Mucosa of rectum (tissue), 2 donors: ENCODE data around the gene ZNF425.
A peak's percentile ranks its signal among the peaks of the same experiment; 100 is the strongest.
"Not testable (repeated sequence)": the region's sequence is repeated elsewhere in the genome, so short reads cannot be mapped to it uniquely, and the experiment has no call there.

Experiments used
- H3K27ac ChIP-seq, 2 donors: one replicate each; pipeline ENCODE4 v1.7.0; 2013; ENCODE audit warnings: inconsistent platforms in 2 of 2, low read depth in 2 of 2, low read length in 2 of 2
- H3K27me3 ChIP-seq, 2 donors: one replicate each; pipeline ENCODE4 v1.7.0; 2013; ENCODE audit warnings: low read length in 2 of 2; ENCODE audit not compliant: control insufficient read depth in 2 of 2, insufficient read depth in 2 of 2
- H3K36me3 ChIP-seq, 2 donors: one replicate each; pipeline ENCODE4 v1.7.0; 2013; ENCODE audit warnings: low read length in 2 of 2; ENCODE audit not compliant: control insufficient read depth in 2 of 2, insufficient read depth in 2 of 2
- H3K4me1 ChIP-seq, 2 donors: one replicate each; pipeline ENCODE4 v1.7.0; 2013; ENCODE audit warnings: low read length in 2 of 2, mild to moderate bottlenecking in 1 of 2; ENCODE audit not compliant: control insufficient read depth in 2 of 2, insufficient read depth in 2 of 2
- H3K4me3 ChIP-seq, 2 donors: one replicate each; pipeline ENCODE4 v1.7.0; 2013; ENCODE audit warnings: low read length in 2 of 2
- H3K9ac ChIP-seq, 2 donors: one replicate each; pipeline ENCODE4 v1.7.0; 2013; ENCODE audit warnings: low read length in 2 of 2, low read depth in 1 of 2, mild to moderate bottlenecking in 1 of 2
- H3K9me3 ChIP-seq, 2 donors: one replicate each; pipeline ENCODE4 v1.7.0; 2013; ENCODE audit warnings: low read length in 2 of 2; ENCODE audit not compliant: control insufficient read depth in 2 of 2
- donor health status: healthy.
- donor health status: Normal muscosa, but diverticular disease.

The ZNF425 gene

DNA sequence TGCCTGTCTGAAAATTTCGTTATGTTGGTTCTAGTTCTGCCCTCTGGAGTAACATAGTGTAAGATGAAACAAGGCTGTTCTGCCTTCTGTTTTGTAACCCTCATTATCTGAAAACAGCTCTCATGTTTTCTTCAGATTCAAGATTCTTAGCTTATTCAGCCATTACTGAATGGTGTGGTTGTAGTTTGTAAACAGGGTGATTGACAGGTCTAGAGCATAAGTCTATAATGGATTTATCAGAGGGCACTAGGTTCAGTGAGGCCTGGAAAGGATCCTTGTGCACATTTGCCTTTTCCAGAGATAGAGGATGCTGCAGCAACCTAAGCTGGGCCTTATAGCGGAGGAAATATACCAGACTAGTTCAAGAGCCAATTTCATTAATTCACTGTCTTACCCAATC is 27.2 kb upstream of the ZNF425 start:
- Histone ChIP-seq H3K27me3 (no peaks in the 10 kb centered on the region), H3K9me3 (no peaks in the 10 kb centered on the region), H3K9ac (no peak overlapping the region), H3K4me1 (peaks cover 3% of the 10 kb centered on the region in 2 donors), H3K4me3 (no peak overlapping the region), H3K36me3 (peaks cover 13 to 23% of the 10 kb centered on the region in 2 donors), H3K27ac (no peak overlapping the region)

DNA sequence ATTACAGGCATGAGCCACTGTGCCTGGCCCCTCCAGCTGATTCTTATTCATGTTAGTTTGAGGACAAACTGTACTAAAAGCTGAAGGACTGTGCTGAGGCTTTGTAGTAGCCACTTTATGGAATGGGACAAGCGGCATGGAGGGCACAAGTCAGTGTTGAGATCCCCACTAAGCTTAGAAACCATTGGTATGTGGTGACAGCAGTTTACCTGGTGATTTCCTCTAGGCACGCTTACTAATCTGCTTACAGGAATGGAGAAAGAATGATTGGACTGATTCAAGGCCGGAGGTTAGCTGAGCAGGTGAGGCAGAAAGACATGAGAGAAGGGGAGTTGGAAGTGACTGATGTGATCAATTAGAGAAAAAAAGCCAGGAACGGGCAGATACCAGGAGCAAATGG is 24.9 kb upstream of the ZNF425 start:
- Histone ChIP-seq H3K9me3 (no peaks in the 10 kb centered on the region), H3K4me3 (no peak overlapping the region), H3K27ac (no peak overlapping the region), H3K4me1 (peaks cover 4 to 5% of the 10 kb centered on the region in 2 donors), H3K27me3 (no peaks in the 10 kb centered on the region), H3K9ac (no peak overlapping the region), H3K36me3 (peaks cover 11 to 17% of the 10 kb centered on the region in 2 donors)

DNA sequence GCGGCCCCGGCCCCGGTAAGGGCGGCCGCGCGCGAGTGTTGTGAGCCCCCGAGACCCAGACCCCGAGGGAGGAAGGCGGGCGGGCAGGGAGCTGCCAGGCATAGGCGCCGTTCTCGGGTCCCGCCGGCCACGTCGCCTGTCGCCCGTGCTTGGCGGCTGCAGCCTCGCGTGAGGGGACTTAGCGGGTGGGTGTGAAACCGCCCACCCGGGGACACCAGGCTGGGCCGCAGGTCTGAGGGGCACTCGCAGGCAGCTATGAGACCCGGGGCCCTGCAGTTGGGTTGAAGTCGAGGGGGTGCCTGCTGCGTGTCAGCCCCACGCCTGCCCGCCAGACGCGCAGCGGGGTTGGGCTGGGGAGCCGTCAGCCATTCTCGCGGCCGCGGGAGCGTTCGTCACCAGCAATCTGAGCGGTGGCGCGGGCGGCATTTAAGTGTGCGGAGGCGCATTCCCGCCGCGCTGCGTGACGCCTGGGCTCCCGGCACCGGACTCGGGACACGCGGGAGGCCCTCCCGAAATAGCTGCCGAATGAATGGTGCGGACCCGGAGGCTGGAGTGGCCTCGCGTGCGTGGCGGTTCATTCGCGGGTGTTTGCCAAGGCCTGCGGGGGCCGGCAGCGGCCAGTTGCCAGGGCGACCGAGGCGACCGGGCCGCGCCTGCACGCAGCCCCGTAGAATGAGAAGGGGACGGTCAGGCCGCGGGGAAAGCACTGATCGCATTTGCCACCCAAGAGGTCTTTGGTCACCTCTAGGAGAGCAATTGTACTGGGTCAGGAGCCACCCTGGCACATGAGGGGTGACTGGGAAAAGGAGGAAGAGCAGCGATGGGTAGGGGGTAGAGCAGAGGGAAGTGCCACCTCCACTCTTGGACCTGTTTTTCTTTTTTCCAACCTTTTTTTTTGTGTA is 21.9 kb upstream of the ZNF425 start:
- H3K9me3 ChIP-seq = no peaks in the 10 kb centered on the region
- no peaks in the 10 kb centered on the region for H3K27me3 ChIP-seq
- peak overlapping the region; percentile 88 to 95 for H3K4me3 ChIP-seq
- peak overlapping the region; percentile 63 to 84 for H3K9ac ChIP-seq
- peaks cover 4 to 9% of the 10 kb centered on the region in 2 donors for H3K4me1 ChIP-seq
- no peaks in the 10 kb centered on the region for H3K36me3 ChIP-seq
- H3K27ac ChIP-seq = peak overlapping the region; percentile 71 to 90

DNA sequence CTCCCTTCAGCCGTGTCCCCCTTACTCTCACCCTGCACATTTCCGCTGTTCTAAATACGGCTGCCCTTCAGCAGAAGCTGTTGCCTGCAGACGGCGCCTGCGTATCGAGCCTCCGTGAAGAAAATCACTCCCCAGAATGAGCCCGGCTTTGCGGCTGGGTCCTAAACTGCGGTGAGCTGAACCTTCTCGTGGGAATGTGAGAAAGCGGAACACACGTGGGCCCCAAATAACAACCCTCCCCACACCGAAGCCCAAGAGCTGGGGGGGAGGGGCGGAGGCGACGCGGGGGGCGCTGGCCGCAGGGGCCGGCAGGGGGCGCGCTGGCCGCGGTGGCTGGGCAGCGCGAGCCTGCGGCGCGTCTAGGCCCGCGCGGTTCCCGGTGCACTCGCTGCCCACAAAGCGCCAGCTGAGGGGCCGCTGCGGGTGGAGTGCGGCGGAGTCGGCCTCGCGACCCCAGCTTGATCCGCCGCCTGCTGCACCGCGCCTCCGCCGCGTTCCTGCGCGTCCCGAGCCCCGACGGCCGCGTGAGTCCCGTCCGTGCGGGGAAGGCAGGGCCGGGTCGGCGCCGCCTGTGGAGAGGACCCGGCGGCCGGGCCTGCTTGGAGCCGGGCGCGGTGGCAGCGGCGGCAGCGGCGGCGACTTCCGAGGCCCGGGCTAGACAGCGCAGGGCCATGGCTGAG is 21.1 kb upstream of the ZNF425 start, which contains the start of gene ZNF398:
Gene ZNF398 (plus strand): TSS at position 382 of the 680 bp plus-strand sequence. CDS start 290 bp downstream, at position 672.
- peak within 1 kb of the TSS; percentile 84 to 94 for H3K9ac ChIP-seq
- H3K27me3 ChIP-seq = no peaks in the 10 kb centered on the region
- H3K27ac ChIP-seq = peak within 1 kb of the TSS; percentile 71 to 90
- H3K36me3 ChIP-seq = no peaks in the 10 kb centered on the region
- H3K9me3 ChIP-seq = no peaks in the 10 kb centered on the region
- H3K4me1 ChIP-seq = peaks cover 4 to 9% of the 10 kb centered on the region in 2 donors
- H3K4me3 ChIP-seq = peak within 1 kb of the TSS; percentile 88 to 95

DNA sequence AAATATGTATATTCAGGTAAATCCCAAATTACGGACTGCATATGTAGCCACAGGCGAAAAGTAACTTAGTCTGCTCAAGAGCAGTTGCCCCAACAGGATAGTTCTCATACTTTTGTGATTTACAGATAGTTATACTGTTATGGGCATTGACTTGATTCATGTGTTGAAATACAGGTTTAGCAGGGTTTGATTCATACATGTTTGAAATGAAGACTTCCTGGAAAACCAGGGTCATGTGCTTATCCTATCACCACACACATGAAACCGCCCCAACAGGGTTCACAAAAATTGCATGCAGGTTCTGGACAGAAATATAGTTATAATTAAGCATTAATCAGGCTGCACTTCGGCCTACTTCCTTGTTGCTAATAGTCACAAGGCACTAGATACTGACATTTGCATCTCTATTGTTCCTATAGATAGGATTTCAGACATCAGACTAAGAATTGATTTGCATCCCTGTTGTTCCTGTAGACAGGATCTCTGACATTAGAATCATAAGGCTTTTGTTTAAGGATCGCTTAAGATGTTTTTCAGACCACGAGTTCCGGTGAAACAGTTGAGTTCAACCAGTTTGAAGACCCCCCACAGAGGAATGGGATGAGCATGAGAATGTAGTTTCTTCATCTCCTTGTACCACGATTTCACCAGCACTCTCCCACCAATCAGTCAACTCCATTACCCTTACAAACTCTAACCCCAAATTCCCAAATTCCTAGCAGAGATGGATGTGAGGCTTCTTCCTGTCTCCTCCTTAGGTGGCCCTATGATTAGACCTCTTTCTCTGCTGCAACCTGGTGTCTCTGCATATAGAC is 19.1 kb upstream of the ZNF425 start:
- Histone ChIP-seq H3K4me1 (peaks cover 4 to 9% of the 10 kb centered on the region in 2 donors), H3K36me3 (no peaks in the 10 kb centered on the region), H3K4me3 (peak overlapping the region in 1 of 2 donors; percentile 20), H3K27ac (peak overlapping the region in 1 of 2 donors; percentile 27), H3K9me3 (no peaks in the 10 kb centered on the region), H3K27me3 (no peaks in the 10 kb centered on the region), H3K9ac (no peak overlapping the region)

DNA sequence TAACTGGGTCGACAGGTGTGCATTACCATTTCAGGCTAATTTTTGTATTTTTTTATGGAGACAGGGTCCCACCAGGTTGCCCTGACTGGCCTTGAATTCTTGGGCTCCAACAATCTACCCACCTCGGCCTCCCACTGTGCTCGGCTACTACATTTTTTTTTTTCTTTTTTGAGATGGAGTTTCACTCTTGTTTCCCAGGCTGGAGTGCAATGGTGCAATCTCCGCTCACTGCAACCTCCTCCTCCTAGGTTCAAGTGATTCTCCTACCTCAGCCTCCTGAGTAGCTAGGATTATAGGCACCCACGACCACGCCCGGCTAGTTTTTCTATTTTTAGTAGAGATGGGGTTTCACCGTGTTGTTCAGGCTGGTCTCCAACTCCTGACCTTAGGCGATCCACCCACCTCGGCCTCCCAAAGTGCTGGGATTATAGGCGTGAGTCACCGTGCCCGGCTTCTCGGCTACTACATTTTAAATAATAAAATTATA is 18.4 kb upstream of the ZNF425 start:
- not testable (repeated sequence) for H3K4me3 ChIP-seq, H3K36me3 ChIP-seq

DNA sequence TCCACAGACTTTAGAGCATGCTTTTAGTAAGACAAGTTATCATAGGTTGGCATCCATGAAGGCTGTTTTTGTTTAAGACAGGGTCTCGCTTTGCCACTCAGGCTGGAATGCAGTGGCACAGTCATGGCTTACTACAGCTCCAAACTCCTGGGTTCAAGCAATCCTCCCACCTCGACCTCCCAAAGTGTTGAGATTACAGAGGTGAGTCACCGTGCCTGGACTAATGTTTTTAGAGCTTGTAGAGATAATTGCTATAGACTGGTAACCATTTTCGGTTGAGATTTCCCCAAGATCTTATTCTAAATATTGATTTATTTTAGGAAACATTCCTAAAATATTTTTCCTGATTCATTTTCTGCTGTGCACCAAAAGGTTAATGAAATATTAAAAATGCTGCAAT is 15.8 kb upstream of the ZNF425 start:
- H3K9ac ChIP-seq = no peak overlapping the region
- H3K4me1 ChIP-seq = peaks cover 0 to 4% of the 10 kb centered on the region in 2 donors
- H3K9me3 ChIP-seq = no peaks in the 10 kb centered on the region
- H3K27ac ChIP-seq = no peak overlapping the region
- H3K27me3 ChIP-seq = no peaks in the 10 kb centered on the region
- no peaks in the 10 kb centered on the region for H3K36me3 ChIP-seq
- no peak overlapping the region for H3K4me3 ChIP-seq

More for the DNA sequence above, 18.4 kb upstream of the ZNF425 start:
- H3K9me3 ChIP-seq, H3K4me1 ChIP-seq, H3K27ac ChIP-seq, H3K9ac ChIP-seq, H3K27me3 ChIP-seq: not testable (repeated sequence)

DNA sequence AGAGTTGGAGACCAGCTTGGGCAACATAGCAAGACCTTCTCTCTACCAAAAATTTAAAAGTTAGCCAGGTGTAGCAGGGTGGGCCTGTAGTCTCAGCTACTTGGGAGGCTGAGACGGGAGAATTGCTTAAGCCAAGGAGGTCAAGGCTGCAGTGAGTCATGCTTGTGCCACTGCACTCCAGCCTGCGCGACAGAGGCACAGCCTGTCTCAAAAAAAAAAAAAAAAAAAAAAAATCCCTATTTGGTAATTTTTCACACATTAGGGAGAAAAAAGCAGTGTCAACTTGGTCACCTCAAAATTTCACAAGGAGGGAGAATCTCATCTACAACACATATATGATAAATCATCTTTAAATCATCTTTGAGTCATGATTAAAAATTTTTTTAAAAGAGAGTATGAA is 14.7 kb upstream of the ZNF425 start:
- Histone ChIP-seq H3K36me3 (no peaks in the 10 kb centered on the region), H3K4me3 (no peak overlapping the region), H3K4me1 (peaks cover 0 to 4% of the 10 kb centered on the region in 2 donors), H3K9ac (no peak overlapping the region), H3K9me3 (no peaks in the 10 kb centered on the region), H3K27ac (no peak overlapping the region), H3K27me3 (no peaks in the 10 kb centered on the region)

DNA sequence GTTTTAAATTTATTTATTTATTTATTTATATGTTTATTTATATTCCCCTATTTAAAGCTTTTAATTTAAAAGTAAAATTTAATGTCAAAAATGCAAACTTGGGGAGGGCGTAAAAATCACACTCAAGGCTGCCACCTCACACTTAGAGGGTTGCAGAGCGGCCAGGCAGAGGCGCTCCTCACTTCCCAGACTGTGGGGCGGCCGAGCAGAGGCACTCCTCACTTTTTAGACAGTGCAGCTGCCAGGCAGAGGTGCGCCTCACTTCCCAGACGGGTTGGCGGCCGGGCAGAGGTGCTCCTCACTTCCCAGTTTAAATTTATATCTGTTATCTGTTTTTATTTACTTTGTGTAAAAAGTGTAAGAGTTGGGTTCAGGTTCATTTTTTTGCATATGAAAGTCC is 10.0 kb upstream of the ZNF425 start:
- peaks cover 0 to 3% of the 10 kb centered on the region in 2 donors for H3K36me3 ChIP-seq
- no peaks in the 10 kb centered on the region for H3K27me3 ChIP-seq
- H3K4me1 ChIP-seq = no peaks in the 10 kb centered on the region
- H3K4me3 ChIP-seq = no peak overlapping the region
- H3K27ac ChIP-seq = no peak overlapping the region
- H3K9ac ChIP-seq = no peak overlapping the region
- H3K9me3 ChIP-seq = no peaks in the 10 kb centered on the region
